Stimulated activated CD8-positive, alpha-beta memory T cell treated with anti-CD3 and anti-CD28 coated beads, Interleukin-12 subunit alpha, Interleukin-12 subunit beta, amount 100 ng/mL, for 24 hours (primary cell): ENCODE results near the gene OR2V2.
"Not testable (repeated sequence)": the region's sequence is repeated elsewhere in the genome, so short reads cannot be mapped to it uniquely, and the experiment has no call there.

Experiments used
- DNase-seq: peaks from one replicate; pipeline ENCODE4 v3.0.0-alpha.2; 2020; ENCODE audit errors: extremely low read depth

OR2V2 gene

GRCh38 chr5:181114844-181115778 is 32.3 kb upstream of the OR2V2 start:
- no peak for DNase-seq

- no peak for DNase-seq
These were observed 29.0 kb upstream of the OR2V2 start for GRCh38 chr5:181118369-181118768.

GRCh38 chr5:181119105-181119504 is 28.3 kb upstream of the OR2V2 start:
- no peak for DNase-seq

- DNase-seq: no peak
These were observed 27.1 kb upstream of the OR2V2 start for GRCh38 chr5:181120306-181120705.

GRCh38 chr5:181120761-181121160 is 26.6 kb upstream of the OR2V2 start:
- DNase-seq: no peak

- no peak for DNase-seq
These were observed 25.5 kb upstream of the OR2V2 start for GRCh38 chr5:181121675-181122561.

GRCh38 chr5:181124526-181124925 is 22.9 kb upstream of the OR2V2 start:
- no peak for DNase-seq

GRCh38 chr5:181126841-181127240 is 20.5 kb upstream of the OR2V2 start:
- DNase-seq: no peak

- no peak for DNase-seq
These were observed 19.9 kb upstream of the OR2V2 start for GRCh38 chr5:181127456-181127855.

GRCh38 chr5:181127907-181128626 is 19.3 kb upstream of the OR2V2 start:
- no peak for DNase-seq

GRCh38 chr5:181129601-181130000 is 17.8 kb upstream of the OR2V2 start:
- DNase-seq: no peak

GRCh38 chr5:181130081-181130480 is 17.3 kb upstream of the OR2V2 start:
- not testable (repeated sequence) for DNase-seq

- DNase-seq: no peak
These were observed 16.4 kb upstream of the OR2V2 start, which contains the start of gene OR2V1 for GRCh38 chr5:181130832-181131496. Gene OR2V1, minus strand, starts transcription at chr5:181131169. Its CDS starts 5,865 bp downstream, at chr5:181125304.

GRCh38 chr5:181131514-181131913 is 15.9 kb upstream of the OR2V2 start:
- DNase-seq: no peak

GRCh38 chr5:181133083-181133482 is 14.3 kb upstream of the OR2V2 start:
- DNase-seq: no peak

- DNase-seq: no peak
These were observed 13.7 kb upstream of the OR2V2 start for GRCh38 chr5:181133610-181134231.

GRCh38 chr5:181134259-181134658 is 13.1 kb upstream of the OR2V2 start:
- DNase-seq: no peak

GRCh38 chr5:181136361-181136955 is 10.9 kb upstream of the OR2V2 start:
- no peak for DNase-seq

- DNase-seq: no peak
These were observed 9.1 kb upstream of the OR2V2 start for GRCh38 chr5:181138258-181138657.

- no peak for DNase-seq
These were observed 6.6 kb upstream of the OR2V2 start for GRCh38 chr5:181140766-181141165.
